Epidermal melanocyte (primary cell): ENCODE results near the gene BEAN1.
"Not testable (repeated sequence)": the region's sequence is repeated elsewhere in the genome, so short reads cannot be mapped to it uniquely, and the experiment has no call there.

ENCODE experiments used
- DNase-seq: peaks from one replicate; pipeline ENCODE4 v3.0.0; 2011; ENCODE audit warnings: low spot score; ENCODE audit not compliant: insufficient read length

The BEAN1 gene

GRCh38 chr16:66440271-66440802, 13.2 kb downstream of the BEAN1 start:
- no peak for DNase-seq

GRCh38 chr16:66440970-66441369, 13.9 kb downstream of the BEAN1 start:
- DNase-seq = no peak

- no peak for DNase-seq
These were observed 14.7 kb downstream of the BEAN1 start for GRCh38 chr16:66441586-66442375.

DNA sequence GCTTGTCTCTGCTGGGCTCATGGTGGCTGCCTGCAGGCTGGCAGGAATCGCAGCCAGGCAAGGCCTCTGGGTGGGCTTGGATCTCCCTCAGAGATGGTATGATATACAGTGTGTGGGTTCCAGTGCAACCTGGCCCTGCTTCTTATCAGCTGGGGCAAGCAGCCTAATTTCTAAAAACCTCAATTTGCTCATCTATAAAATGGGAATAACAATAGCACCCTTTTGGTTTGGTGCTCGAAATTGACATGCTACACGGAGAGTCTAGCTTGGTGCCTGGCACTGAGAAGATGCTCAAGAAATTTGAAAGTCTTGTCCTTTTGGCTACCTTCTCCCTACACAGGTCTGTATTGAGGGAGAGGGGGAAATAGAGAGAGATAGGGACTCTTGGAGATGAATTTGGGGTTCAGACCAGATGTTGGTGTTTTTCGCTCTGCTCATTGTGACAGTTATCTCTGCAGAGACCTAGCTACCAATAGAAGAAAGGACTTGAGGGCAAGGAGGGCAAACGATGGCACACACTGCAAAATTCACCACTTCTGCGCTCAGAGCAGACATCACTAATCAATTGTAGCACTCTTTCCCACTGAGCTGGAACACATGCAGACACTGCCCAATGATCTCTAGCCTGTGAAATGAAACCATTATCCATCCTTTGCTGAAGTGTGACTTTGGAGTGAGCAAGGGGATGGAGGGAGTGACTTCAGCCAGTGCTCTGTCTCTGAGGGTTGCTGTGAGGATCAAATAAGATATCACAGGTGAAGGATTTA, 15.6 kb downstream of the BEAN1 start:
- no peak for DNase-seq

GRCh38 chr16:66443269-66443652, 16.2 kb downstream of the BEAN1 start:
- DNase-seq = no peak

- no peak for DNase-seq
These were observed 17.0 kb downstream of the BEAN1 start for GRCh38 chr16:66444049-66444481.

DNA sequence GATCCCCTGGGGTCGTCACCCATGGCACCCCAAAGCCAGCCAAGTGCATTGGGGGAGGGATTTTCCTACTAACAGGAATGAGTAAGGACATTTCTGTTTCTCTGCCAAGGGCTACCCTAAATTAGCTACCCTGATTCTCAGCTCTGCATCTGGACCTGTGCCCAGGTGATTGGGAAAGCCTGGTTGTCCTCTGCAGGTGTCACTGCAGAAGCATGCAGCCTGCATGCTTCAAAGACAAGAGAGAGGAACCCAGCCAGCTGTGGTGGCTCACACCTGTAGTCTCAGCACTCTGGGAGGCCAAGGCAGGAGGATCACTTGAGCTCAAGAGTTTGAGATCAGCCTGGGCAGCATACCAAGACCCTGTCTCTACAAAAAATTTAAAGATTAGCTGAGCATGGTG, 19.6 kb downstream of the BEAN1 start:
- no peak for DNase-seq

- no peak for DNase-seq
These were observed 20.4 kb downstream of the BEAN1 start for GRCh38 chr16:66447491-66447890.

- DNase-seq = no peak
These were observed 24.5 kb downstream of the BEAN1 start for GRCh38 chr16:66451548-66451947.

DNA sequence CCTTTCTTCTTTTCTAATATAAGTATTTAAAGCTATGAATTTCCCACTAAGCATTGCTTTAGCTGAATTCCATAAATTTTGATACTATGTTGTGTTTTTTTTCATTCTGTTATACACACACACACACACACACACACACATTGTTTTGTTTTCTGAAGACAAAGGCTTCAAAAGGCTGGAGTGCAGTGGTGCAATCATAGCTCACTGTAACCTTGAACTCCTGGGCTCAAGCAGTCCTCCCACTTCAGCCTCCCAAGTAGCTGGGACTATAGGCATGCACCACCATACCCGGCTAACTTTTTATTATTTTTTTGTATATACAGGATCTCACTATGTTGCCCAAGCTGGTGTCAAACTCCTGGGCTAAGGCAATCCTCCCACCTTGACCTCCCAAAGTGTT, 26.1 kb downstream of the BEAN1 start:
- not testable (repeated sequence) for DNase-seq

DNA sequence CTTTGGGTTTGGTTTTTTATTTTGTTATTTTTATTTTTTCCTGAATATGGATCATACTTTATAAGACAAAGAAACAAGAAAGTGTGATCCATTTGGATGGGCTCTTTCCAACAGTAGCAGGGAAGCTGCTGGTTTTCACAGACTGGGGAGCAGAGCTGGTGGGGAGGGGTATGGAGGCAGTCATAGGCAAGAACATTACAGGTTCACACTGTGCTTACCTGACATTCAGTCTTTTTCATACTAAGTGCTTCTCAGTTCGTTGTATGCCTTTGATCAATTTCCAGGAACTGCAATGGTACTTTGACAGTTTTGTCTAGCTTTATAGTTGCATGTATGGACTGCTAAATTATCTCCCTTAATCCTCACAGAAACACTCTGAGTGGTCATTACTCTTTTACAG, 27.7 kb downstream of the BEAN1 start:
- DNase-seq = no peak

DNA sequence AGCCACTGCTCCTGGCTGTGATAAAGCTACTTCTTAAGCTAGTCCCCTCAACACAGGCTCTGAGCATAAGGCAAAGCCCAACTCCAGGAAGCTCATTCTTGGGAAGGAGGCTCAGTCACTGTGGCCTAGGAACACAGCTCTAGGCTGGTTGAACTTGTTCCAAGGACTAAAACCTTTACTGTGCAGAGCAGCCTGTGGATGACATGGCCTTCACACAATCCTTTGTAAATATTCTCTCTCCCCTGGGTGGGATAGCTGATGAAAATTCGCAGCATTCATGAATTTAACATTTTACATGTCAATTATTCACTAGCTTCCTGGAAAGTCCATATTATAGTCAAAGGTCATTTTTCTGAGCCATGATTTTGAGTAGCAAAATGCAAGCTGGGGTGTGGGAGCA, 28.9 kb downstream of the BEAN1 start:
- no peak for DNase-seq

GRCh38 chr16:66457888-66458287, 30.8 kb downstream of the BEAN1 start:
- no peak for DNase-seq

GRCh38 chr16:66458292-66458691, 31.2 kb downstream of the BEAN1 start:
- DNase-seq = no peak

DNA sequence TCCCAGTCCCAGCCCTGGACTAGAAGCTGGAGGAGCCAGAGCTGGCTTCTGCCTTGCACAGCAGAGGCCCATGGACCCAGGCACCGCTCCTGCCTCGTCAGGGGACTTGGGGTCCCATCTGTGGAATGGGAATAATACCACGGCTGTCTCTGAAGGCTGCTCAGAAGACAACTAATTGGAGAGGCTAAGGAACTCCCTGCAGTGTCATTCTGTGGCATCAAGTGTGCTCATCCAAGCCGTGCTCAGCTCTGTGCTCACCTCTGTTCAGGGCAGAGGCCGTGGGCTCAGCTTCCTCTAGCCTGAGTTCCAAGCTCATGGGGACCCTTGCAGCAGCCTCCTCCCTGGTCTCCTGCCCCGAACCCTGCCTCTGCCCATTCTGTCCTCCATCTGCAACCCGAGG, 31.8 kb downstream of the BEAN1 start:
- DNase-seq = no peak

DNA sequence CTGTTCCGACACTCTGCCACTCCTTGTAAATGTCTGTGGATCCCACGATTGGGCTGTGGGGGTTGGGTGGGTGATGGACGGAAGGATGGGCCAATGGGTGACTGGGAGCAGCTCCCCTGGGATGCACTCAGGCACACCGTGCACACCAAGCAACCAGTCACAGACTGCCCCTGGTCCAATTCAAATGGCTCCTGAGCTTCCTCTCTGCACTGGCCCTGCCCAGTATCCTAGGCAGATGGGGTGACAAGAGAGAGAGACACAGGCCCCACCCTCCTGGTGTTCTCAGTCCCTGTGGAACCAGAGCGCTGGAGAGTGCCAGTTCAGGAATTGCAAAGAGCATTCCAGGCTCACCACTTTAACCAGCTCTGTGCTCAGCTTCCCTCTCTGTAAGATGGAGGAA, 32.8 kb downstream of the BEAN1 start:
- DNase-seq = no peak

- no peak for DNase-seq
These were observed 33.6 kb downstream of the BEAN1 start for GRCh38 chr16:66460703-66461102.

GRCh38 chr16:66462912-66463311, 35.8 kb downstream of the BEAN1 start:
- DNase-seq = no peak

- DNase-seq = not testable (repeated sequence)
These were observed 38.9 kb downstream of the BEAN1 start for GRCh38 chr16:66465946-66466345.

DNA sequence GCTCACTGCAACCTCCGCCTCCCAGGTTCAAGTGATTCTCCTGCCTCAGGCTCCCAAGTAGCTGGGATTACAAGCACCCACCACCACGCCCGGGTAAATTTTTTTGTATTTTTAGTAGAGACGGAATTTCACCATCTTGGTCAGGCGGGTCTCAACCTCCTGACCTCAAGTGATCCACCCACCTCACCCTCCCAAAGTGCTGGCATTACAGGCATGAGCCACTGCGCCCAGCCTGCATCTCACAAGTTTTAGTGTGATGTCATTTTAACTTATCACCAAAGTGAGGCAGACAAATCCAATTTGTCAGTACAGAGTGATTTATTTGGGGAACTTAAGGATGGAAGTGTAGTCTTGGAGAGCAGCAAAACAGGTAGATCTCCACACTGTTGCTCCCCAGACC, 39.5 kb downstream of the BEAN1 start:
- DNase-seq = not testable (repeated sequence)

- DNase-seq = no peak
These were observed 40.5 kb downstream of the BEAN1 start for GRCh38 chr16:66467611-66468010.

DNA sequence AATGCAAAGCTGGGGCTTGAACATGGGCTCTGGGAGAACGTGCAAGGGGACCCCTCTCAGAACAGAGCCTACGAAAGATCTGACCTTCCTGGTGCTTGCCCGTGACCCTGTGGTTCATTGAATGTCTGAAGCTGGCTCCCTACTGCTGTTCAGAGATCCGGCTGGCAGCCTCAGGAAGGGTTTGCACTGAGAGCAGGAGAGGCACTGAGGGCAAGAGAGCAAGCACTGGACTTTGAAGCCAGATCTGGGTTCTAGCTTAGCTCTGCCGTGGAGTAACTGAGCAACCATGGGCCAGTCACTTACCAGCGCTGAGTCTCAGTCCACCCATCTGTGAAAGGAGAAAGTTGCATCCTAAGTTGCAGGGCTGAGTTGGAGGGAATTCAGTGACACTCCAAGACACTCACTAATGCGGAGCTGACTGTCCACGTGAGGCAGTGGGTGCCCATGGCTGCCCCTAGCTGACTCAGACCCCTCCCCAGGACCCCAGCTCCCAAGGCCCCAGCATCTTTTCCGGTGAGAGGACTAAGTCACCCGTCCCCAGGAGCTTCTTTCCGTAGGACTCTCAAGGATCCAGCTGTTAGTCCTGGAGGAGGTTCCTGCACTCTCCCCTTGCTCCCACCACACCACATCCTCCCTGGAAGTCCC, 41.3 kb downstream of the BEAN1 start:
- DNase-seq = no peak
